Peyer's patch (tissue), 4 donors: ENCODE data around the gene TRIM4. TPM values are rescaled to one million over a fixed set of nuclear protein-coding genes. Genes with fewer than 3 reads are reported as not detected.

ENCODE experiments used
- DNase-seq, 3 donors: peaks; one replicate each; pipeline ENCODE4 v3.0.0-alpha.2; 2017 to 2019
- H3K27ac ChIP-seq, 4 donors: fragments of 200-600 bp; sonication (generic); one replicate each; pipeline ENCODE4 v1.5.1; 2016 to 2019
- H3K27me3 ChIP-seq, 2 donors: fragments of 200-600 bp; sonication (generic); one replicate each; pipeline ENCODE4 v1.5.1; 2019
- H3K36me3 ChIP-seq, 3 donors: fragments of 200-600 bp; sonication (generic); one replicate each; pipeline ENCODE4 v1.5.1; 2016 to 2019
- H3K4me1 ChIP-seq, 4 donors: fragments of 200-600 bp; sonication (generic); one replicate each; pipeline ENCODE4 v1.5.1; 2016 to 2019
- H3K4me3 ChIP-seq, 4 donors: fragments of 200-600 bp; sonication (generic); 1 replicate in 3 of 4; 2 replicates in 1 of 4; pipeline ENCODE4 v1.5.1; 2016 to 2019; ENCODE audit warnings: mild to moderate bottlenecking in 1 of 4
- H3K9me3 ChIP-seq, 4 donors: fragments of 200-600 bp; sonication (generic); one replicate each; pipeline ENCODE4 v1.5.1; 2016 to 2019; ENCODE audit warnings: mild to moderate bottlenecking in 1 of 4
- CTCF ChIP-seq, 6 experiments: fragments of 450-650 bp in 4 of 6; fragments of 200-600 bp in 2 of 6; sonication (generic) in 1 of 6; IDR thresholded peaks; one replicate each; pipeline ENCODE4 v1.5.1; 2017 to 2019; ENCODE audit warnings: antibody characterized with exemption in 6 of 6, mild to moderate bottlenecking in 3 of 6, moderate library complexity in 1 of 6
- POLR2A ChIP-seq, 2 donors: fragments of 450-650 bp; IDR thresholded peaks; one replicate each; pipeline ENCODE4 v1.5.1; 2017; ENCODE audit warnings: antibody characterized with exemption in 2 of 2, mild to moderate bottlenecking in 2 of 2, moderate library complexity in 2 of 2
- total RNA-seq, 4 donors: library from RNA; depleted of rRNA; stranded (reverse); fragments of >200 nt; gene quantifications; one replicate each; pipeline ENCODE4 v1.1.0, GENCODE V29; 2016

The TRIM4 gene
- total RNA-seq, 4 donors from 2014 or later, result 52.1 to 80.9 (median 59.9) TPM

- H3K27me3 ChIP-seq, result no peaks in the 10 kb centered on the region
- no peak for TF ChIP-seq CTCF (IDR thresholded peaks at IDR 0.05)
- TF ChIP-seq POLR2A (IDR thresholded peaks at IDR 0.05), result no peak
- no peak overlapping the region for H3K4me3 ChIP-seq
- peaks cover 0 to 10% (median 0%) of the 10 kb centered on the region in 4 donors for H3K4me1 ChIP-seq
- H3K36me3 ChIP-seq, result no peaks in the 10 kb centered on the region
- no peak for DNase-seq
- no peaks in the 10 kb centered on the region for H3K9me3 ChIP-seq
- H3K27ac ChIP-seq, result no peak overlapping the region
These were observed 7.0 kb upstream of the TRIM4 start for GRCh38 chr7:99926321-99926720.

GRCh38 chr7:99923200-99923599 lies 3.9 kb upstream of the TRIM4 start:
- peaks cover 0 to 9% (median 2%) of the 10 kb centered on the region in 4 donors for H3K4me1 ChIP-seq
- no peaks in the 10 kb centered on the region for H3K9me3 ChIP-seq
- no peak for DNase-seq
- H3K4me3 ChIP-seq, result no peak overlapping the region
- TF ChIP-seq CTCF (IDR thresholded peaks at IDR 0.05), result no peak
- no peaks in the 10 kb centered on the region for H3K36me3 ChIP-seq
- no peak overlapping the region for H3K27ac ChIP-seq
- H3K27me3 ChIP-seq, result no peaks in the 10 kb centered on the region

GRCh38 chr7:99920149-99920548 lies 819 bp upstream of the TRIM4 start:
- DNase-seq, result no peak
- Histone ChIP-seq H3K27me3 (no peaks in the 10 kb centered on the region), H3K4me1 (peaks cover 0 to 27% (median 13%) of the 10 kb centered on the region in 4 donors), H3K27ac (peak overlapping the region in 3 of 4 donors; percentile 89 to 95 (median 93)), H3K9me3 (no peaks in the 10 kb centered on the region), H3K4me3 (peak overlapping the region; percentile 82 to 88 (median 86)), H3K36me3 (peaks cover 0 to 14% (median 0%) of the 10 kb centered on the region in 3 donors)
- no peak for TF ChIP-seq CTCF (IDR thresholded peaks at IDR 0.05)
- TF ChIP-seq POLR2A (IDR thresholded peaks at IDR 0.05), result no peak

- H3K9me3 ChIP-seq, result no peaks in the 10 kb centered on the region
- peaks cover 0 to 14% (median 0%) of the 10 kb centered on the region in 3 donors for H3K36me3 ChIP-seq
- no peaks in the 10 kb centered on the region for H3K27me3 ChIP-seq
- peak overlapping the region; percentile 87 to 95 (median 91) for H3K27ac ChIP-seq
- no peak for DNase-seq
- no peak for TF ChIP-seq POLR2A (IDR thresholded peaks at IDR 0.05)
- no peak for TF ChIP-seq CTCF (IDR thresholded peaks at IDR 0.05)
- H3K4me3 ChIP-seq, result peak overlapping the region; percentile 82 to 88 (median 86)
- H3K4me1 ChIP-seq, result peaks cover 0 to 27% (median 13%) of the 10 kb centered on the region in 4 donors
These were observed 433 bp upstream of the TRIM4 start for GRCh38 chr7:99919814-99920112.

- H3K27me3 ChIP-seq, result no peaks in the 10 kb centered on the region
- no peak overlapping the region for H3K4me3 ChIP-seq
- H3K9me3 ChIP-seq, result no peaks in the 10 kb centered on the region
- DNase-seq, result no peak
- H3K27ac ChIP-seq, result no peak overlapping the region
- TF ChIP-seq CTCF (IDR thresholded peaks at IDR 0.05), result no peak
- no peak for TF ChIP-seq POLR2A (IDR thresholded peaks at IDR 0.05)
- no peaks in the 10 kb centered on the region for H3K4me1 ChIP-seq
- H3K36me3 ChIP-seq, result peaks cover 0 to 38% (median 0%) of the 10 kb centered on the region in 3 donors
These were observed 8.4 kb downstream of the TRIM4 start for GRCh38 chr7:99910976-99911375.

GRCh38 chr7:99901581-99901980 lies 17.7 kb downstream of the TRIM4 start:
- Histone ChIP-seq H3K27ac (no peak overlapping the region), H3K4me1 (no peaks in the 10 kb centered on the region), H3K36me3 (peaks cover 0 to 74% (median 0%) of the 10 kb centered on the region in 3 donors), H3K4me3 (no peak overlapping the region), H3K27me3 (no peaks in the 10 kb centered on the region), H3K9me3 (no peaks in the 10 kb centered on the region)
- TF ChIP-seq POLR2A (IDR thresholded peaks at IDR 0.05) (no peak), CTCF (IDR thresholded peaks at IDR 0.05) (no peak)
- no peak for DNase-seq
